ENCODE data around the gene MRPL37.
"Not testable (repeated sequence)": the region's sequence is repeated elsewhere in the genome, so short reads cannot be mapped to it uniquely, and the experiment has no call there.

Gene MRPL37

GRCh38 chr1:54172614-54173599, 27.1 kb upstream of the MRPL37 start:
- no peak for DNase-seq (ENCODE audit: low read depth in 3 of 3, low spot score in 1 of 3)

GRCh38 chr1:54173681-54174080, 26.3 kb upstream of the MRPL37 start:
- no peak for DNase-seq (ENCODE audit: low read depth in 3 of 3, low spot score in 1 of 3)

- no peak for DNase-seq (ENCODE audit: low read depth in 3 of 3, low spot score in 1 of 3)
These were observed 25.9 kb upstream of the MRPL37 start for GRCh38 chr1:54174106-54174505.

- no peak for DNase-seq (ENCODE audit: low read depth in 3 of 3, low spot score in 1 of 3)
These were observed 23.2 kb upstream of the MRPL37 start for GRCh38 chr1:54176621-54177327.

GRCh38 chr1:54177726-54178125, 22.2 kb upstream of the MRPL37 start:
- no peak for DNase-seq (ENCODE audit: low read depth in 3 of 3, low spot score in 1 of 3)

GRCh38 chr1:54178296-54179070, 21.5 kb upstream of the MRPL37 start:
- no peak for DNase-seq (ENCODE audit: low read depth in 3 of 3, low spot score in 1 of 3)

GRCh38 chr1:54180701-54181360, 19.1 kb upstream of the MRPL37 start:
- DNase-seq (ENCODE audit: low read depth in 3 of 3, low spot score in 1 of 3): no peak

- DNase-seq (ENCODE audit: low read depth in 3 of 3, low spot score in 1 of 3): no peak
These were observed 13.9 kb upstream of the MRPL37 start for GRCh38 chr1:54186056-54186455.

- DNase-seq (ENCODE audit: low read depth in 3 of 3, low spot score in 1 of 3): no peak
These were observed 11.7 kb upstream of the MRPL37 start for GRCh38 chr1:54188291-54188690.

GRCh38 chr1:54190526-54190925, 9.4 kb upstream of the MRPL37 start:
- DNase-seq (ENCODE audit: low read depth in 3 of 3, low spot score in 1 of 3): no peak

- no peak for DNase-seq (ENCODE audit: low read depth in 3 of 3, low spot score in 1 of 3)
These were observed 8.4 kb upstream of the MRPL37 start for GRCh38 chr1:54191525-54191924.

- no peak for DNase-seq (ENCODE audit: low read depth in 3 of 3, low spot score in 1 of 3)
These were observed 6.5 kb upstream of the MRPL37 start for GRCh38 chr1:54193453-54193852.

- no peak for DNase-seq (ENCODE audit: low read depth in 3 of 3, low spot score in 1 of 3)
These were observed 709 bp upstream of the MRPL37 start for GRCh38 chr1:54199151-54199764.

- DNase-seq (ENCODE audit: low read depth in 3 of 3, low spot score in 1 of 3): no peak
These were observed 591 bp downstream of the MRPL37 start for GRCh38 chr1:54200519-54200997.

- no peak for DNase-seq (ENCODE audit: low read depth in 3 of 3, low spot score in 1 of 3)
These were observed 4.2 kb downstream of the MRPL37 start for GRCh38 chr1:54204199-54204598.

GRCh38 chr1:54207287-54207686, 7.3 kb downstream of the MRPL37 start:
- no peak for DNase-seq (ENCODE audit: low read depth in 3 of 3, low spot score in 1 of 3)

GRCh38 chr1:54207896-54208295, 7.9 kb downstream of the MRPL37 start:
- DNase-seq (ENCODE audit: low read depth in 3 of 3, low spot score in 1 of 3): not testable (repeated sequence)

GRCh38 chr1:54212872-54213271, 12.9 kb downstream of the MRPL37 start:
- no peak for DNase-seq (ENCODE audit: low read depth in 3 of 3, low spot score in 1 of 3)

GRCh38 chr1:54215523-54215922, 15.6 kb downstream of the MRPL37 start:
- no peak for DNase-seq (ENCODE audit: low read depth in 3 of 3, low spot score in 1 of 3)

Measured in stimulated activated CD4-positive, alpha-beta T cell treated with anti-CD3 and anti-CD28 coated beads, TNF-alpha, amount 100 ng/mL, for 1 hour (primary cell).